Measurements from ENCODE around the gene CADM2. TPM values are rescaled to one million over a fixed set of nuclear protein-coding genes. Genes with fewer than 3 reads are reported as not detected.

Gene CADM2
- total and polyA plus RNA-seq, 2 experiments from 2014 or later: 2.9 to 7.8 TPM

GRCh38 chr3:85007195-85008094, 48.7 kb downstream of the CADM2 start:
- no peak overlapping the region for H3K4me2 ChIP-seq
- H3K4me3 ChIP-seq: no peak overlapping the region
- H3K9me3 ChIP-seq (ENCODE audit: low read depth): no peaks in the 10 kb centered on the region
- no peak for TF ChIP-seq EZH2phosphoT487 (IDR thresholded peaks at IDR 0.05; ENCODE audit: low read depth, severe bottlenecking, unreplicated experiment)
- TF ChIP-seq CTCF (IDR thresholded peaks at IDR 0.05; ENCODE audit: poor library complexity): no peak
- TF ChIP-seq EZH2 (IDR thresholded peaks at IDR 0.05; ENCODE audit: borderline replicate concordance): no peak
- no peaks in the 10 kb centered on the region for H3K79me2 ChIP-seq
- H3K27ac ChIP-seq: no peak overlapping the region
- H4K20me1 ChIP-seq (ENCODE audit: insufficient read depth, poor library complexity, severe bottlenecking): no peaks in the 10 kb centered on the region
- DNase-seq (ENCODE audit: low spot score): peak; percentile 16
- WGBS (ENCODE audit: low lambda C conversion rate, missing lambda C conversion rate): 81% methylated on average over 7 of the region's 7 CpGs
- no peaks in the 10 kb centered on the region for H3K36me3 ChIP-seq (replicated peaks; ENCODE audit: insufficient read depth, low read depth)
- no peak overlapping the region for H2AFZ ChIP-seq
- H3K9me2 ChIP-seq (replicated peaks; ENCODE audit: insufficient read depth): no peaks in the 10 kb centered on the region
- H3K4me1 ChIP-seq (ENCODE audit: insufficient read depth): no peaks in the 10 kb centered on the region
- H3K27me3 ChIP-seq: no peaks in the 10 kb centered on the region

- Histone ChIP-seq H3K36me3 (replicated peaks; ENCODE audit: insufficient read depth, low read depth) (no peaks in the 10 kb centered on the region), H4K20me1 (ENCODE audit: insufficient read depth, poor library complexity, severe bottlenecking) (no peaks in the 10 kb centered on the region), H2AFZ (no peak overlapping the region), H3K9me2 (replicated peaks; ENCODE audit: insufficient read depth) (no peaks in the 10 kb centered on the region), H3K4me2 (no peak overlapping the region), H3K27me3 (no peaks in the 10 kb centered on the region), H3K9me3 (ENCODE audit: low read depth) (no peaks in the 10 kb centered on the region), H3K27ac (no peak overlapping the region), H3K4me3 (no peak overlapping the region), H3K79me2 (no peaks in the 10 kb centered on the region), H3K4me1 (ENCODE audit: insufficient read depth) (no peaks in the 10 kb centered on the region)
- WGBS (ENCODE audit: low lambda C conversion rate, missing lambda C conversion rate): 69% methylated on average over 5 of the region's 5 CpGs
- TF ChIP-seq CTCF (IDR thresholded peaks at IDR 0.05; ENCODE audit: poor library complexity): no peak
- TF ChIP-seq EZH2 (IDR thresholded peaks at IDR 0.05; ENCODE audit: borderline replicate concordance): no peak
- TF ChIP-seq EZH2phosphoT487 (IDR thresholded peaks at IDR 0.05; ENCODE audit: low read depth, severe bottlenecking, unreplicated experiment): no peak
- no peak for DNase-seq (ENCODE audit: low spot score)
Observed at GRCh38 chr3:85020828-85021227, 62.0 kb downstream of the CADM2 start.

GRCh38 chr3:85030052-85030451, 71.3 kb downstream of the CADM2 start:
- no peak overlapping the region for H2AFZ ChIP-seq
- H3K9me2 ChIP-seq (replicated peaks; ENCODE audit: insufficient read depth): no peaks in the 10 kb centered on the region
- TF ChIP-seq CTCF (IDR thresholded peaks at IDR 0.05; ENCODE audit: poor library complexity): no peak
- no peak for TF ChIP-seq EZH2phosphoT487 (IDR thresholded peaks at IDR 0.05; ENCODE audit: low read depth, severe bottlenecking, unreplicated experiment)
- no peak for TF ChIP-seq EZH2 (IDR thresholded peaks at IDR 0.05; ENCODE audit: borderline replicate concordance)
- DNase-seq (ENCODE audit: low spot score): no peak
- no peaks in the 10 kb centered on the region for H3K79me2 ChIP-seq
- H3K27me3 ChIP-seq: no peaks in the 10 kb centered on the region
- WGBS (ENCODE audit: low lambda C conversion rate, missing lambda C conversion rate): 68% methylated on average over 7 of the region's 7 CpGs
- no peaks in the 10 kb centered on the region for H3K4me1 ChIP-seq (ENCODE audit: insufficient read depth)
- H3K36me3 ChIP-seq (replicated peaks; ENCODE audit: insufficient read depth, low read depth): no peaks in the 10 kb centered on the region
- H4K20me1 ChIP-seq (ENCODE audit: insufficient read depth, poor library complexity, severe bottlenecking): no peaks in the 10 kb centered on the region
- H3K4me2 ChIP-seq: no peak overlapping the region
- no peaks in the 10 kb centered on the region for H3K9me3 ChIP-seq (ENCODE audit: low read depth)
- H3K4me3 ChIP-seq: no peak overlapping the region
- no peak overlapping the region for H3K27ac ChIP-seq

All from hepatocyte (in vitro differentiated cells).